ENCODE results near the gene NRBP1. TPM values are rescaled to one million over a fixed set of nuclear protein-coding genes. Genes with fewer than 3 reads are reported as not detected.
A peak's percentile ranks its signal among the peaks of the same experiment; 100 is the strongest.

The NRBP1 gene
- total RNA-seq, 2 donors from 2014 or later = 69.6 to 87.7 TPM

- Histone ChIP-seq H3K9me3 (no peaks in the 10 kb centered on the region), H3K9ac (ENCODE audit: low read depth in 2 of 2, low read length in 2 of 2) (no peak overlapping the region), H3K27ac (no peak overlapping the region), H3K36me3 (no peaks in the 10 kb centered on the region), H3K4me3 (no peak overlapping the region), H3K27me3 (no peaks in the 10 kb centered on the region), H3K4me1 (no peaks in the 10 kb centered on the region)
- no peak for DNase-seq
- no peak for TF ChIP-seq CTCF (IDR thresholded peaks at IDR 0.05)
- intact Hi-C loops (cut with DNase I) = no loop called here
Measured at GRCh38 chr2:27400348-27401135, 27.9 kb upstream of the NRBP1 start.

- Histone ChIP-seq H3K4me3 (peak overlapping the region; percentile 100), H3K9ac (ENCODE audit: low read depth in 2 of 2, low read length in 2 of 2) (peak overlapping the region in 1 of 2 donors; percentile 84), H3K27ac (peak overlapping the region; percentile 83), H3K27me3 (no peaks in the 10 kb centered on the region), H3K36me3 (no peaks in the 10 kb centered on the region), H3K4me1 (peaks cover 3% of the 10 kb centered on the region), H3K9me3 (no peaks in the 10 kb centered on the region)
- intact Hi-C loops (cut with DNase I) = no loop called here
- DNase-seq = peak; percentile 64
- TF ChIP-seq CTCF (IDR thresholded peaks at IDR 0.05) = peak; percentile 46
Measured at GRCh38 chr2:27407798-27408491, 20.5 kb upstream of the NRBP1 start.

GRCh38 chr2:27408601-27409320 lies 19.7 kb upstream of the NRBP1 start:
- peak overlapping the region; percentile 100 for H3K4me3 ChIP-seq
- intact Hi-C loops (cut with DNase I) = no loop called here
- no peaks in the 10 kb centered on the region for H3K9me3 ChIP-seq
- peak overlapping the region; percentile 84 to 88 for H3K9ac ChIP-seq (ENCODE audit: low read depth in 2 of 2, low read length in 2 of 2)
- H3K27ac ChIP-seq = peak overlapping the region; percentile 83
- TF ChIP-seq CTCF (IDR thresholded peaks at IDR 0.05) = no peak
- no peaks in the 10 kb centered on the region for H3K36me3 ChIP-seq
- peaks cover 3% of the 10 kb centered on the region for H3K4me1 ChIP-seq
- H3K27me3 ChIP-seq = no peaks in the 10 kb centered on the region
- peak; percentile 36 for DNase-seq

- peaks cover 3% of the 10 kb centered on the region for H3K4me1 ChIP-seq
- peak within 1 kb of the TSS; percentile 100 for H3K4me3 ChIP-seq
- no peaks in the 10 kb centered on the region for H3K9me3 ChIP-seq
- DNase-seq = peak; percentile 97
- H3K27ac ChIP-seq = peak within 1 kb of the TSS; percentile 83
- no peaks in the 10 kb centered on the region for H3K27me3 ChIP-seq
- intact Hi-C loops (cut with DNase I) = no loop called here
- H3K36me3 ChIP-seq = no peaks in the 10 kb centered on the region
- H3K9ac ChIP-seq (ENCODE audit: low read depth in 2 of 2, low read length in 2 of 2) = peak within 1 kb of the TSS; percentile 87 to 88
- TF ChIP-seq CTCF (IDR thresholded peaks at IDR 0.05) = no peak
Measured at GRCh38 chr2:27409321-27410073, 18.9 kb upstream of the NRBP1 start, which contains the start of gene PPM1G. Gene PPM1G (minus strand): TSS chr2:27409591. CDS start chr2:27409422, 169 bp downstream.

All from colonic mucosa (tissue), 4 donors.